Ureter (tissue), 1 donor: Measurements from ENCODE around the gene LANCL2. TPM values are rescaled to one million over a fixed set of nuclear protein-coding genes. Genes with fewer than 3 reads are reported as not detected.
"Not testable (repeated sequence)": the region's sequence is repeated elsewhere in the genome, so short reads cannot be mapped to it uniquely, and the experiment has no call there.

Source experiments
- DNase-seq: peaks from one replicate; pipeline ENCODE4 v3.0.0-alpha.2; 2020; ENCODE audit warnings: low spot score
- total RNA-seq: library from RNA; stranded (reverse); gene quantifications from one replicate; pipeline ENCODE4 v1.2.4, GENCODE V29; 2023
- donor health status: DM: yes; HTN: yes; CAD: no.

LANCL2 gene, protein sequence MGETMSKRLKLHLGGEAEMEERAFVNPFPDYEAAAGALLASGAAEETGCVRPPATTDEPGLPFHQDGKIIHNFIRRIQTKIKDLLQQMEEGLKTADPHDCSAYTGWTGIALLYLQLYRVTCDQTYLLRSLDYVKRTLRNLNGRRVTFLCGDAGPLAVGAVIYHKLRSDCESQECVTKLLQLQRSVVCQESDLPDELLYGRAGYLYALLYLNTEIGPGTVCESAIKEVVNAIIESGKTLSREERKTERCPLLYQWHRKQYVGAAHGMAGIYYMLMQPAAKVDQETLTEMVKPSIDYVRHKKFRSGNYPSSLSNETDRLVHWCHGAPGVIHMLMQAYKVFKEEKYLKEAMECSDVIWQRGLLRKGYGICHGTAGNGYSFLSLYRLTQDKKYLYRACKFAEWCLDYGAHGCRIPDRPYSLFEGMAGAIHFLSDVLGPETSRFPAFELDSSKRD
- 16.8 TPM for total RNA-seq

DNA sequence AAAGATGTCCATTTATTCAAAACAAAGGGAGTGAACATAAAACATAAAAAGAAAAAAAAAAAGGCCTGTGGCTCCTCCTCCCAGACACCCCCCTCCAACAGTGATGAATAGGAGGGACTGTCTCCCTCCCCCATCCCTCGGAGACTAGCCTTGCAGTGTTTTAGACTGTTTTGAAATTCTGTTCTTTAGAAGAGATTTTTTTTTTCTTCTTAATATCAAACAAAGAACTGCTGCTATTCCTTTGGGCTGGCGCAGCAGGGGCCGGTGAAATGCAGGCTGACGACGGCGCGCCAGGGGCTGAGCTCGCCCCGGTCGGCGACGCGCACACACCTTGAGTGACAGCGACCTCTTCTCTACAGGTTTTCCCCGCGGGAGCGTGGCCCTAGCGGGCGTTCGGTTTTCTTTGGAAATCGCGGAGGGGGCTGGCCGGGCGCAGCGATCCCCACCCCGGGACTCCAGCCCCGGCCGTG lies at the start of gene LANCL2:
Gene LANCL2 (plus strand): TSS at position 133 of the 470 bp plus-strand sequence. CDS start 689 bp downstream, outside the sequence.
- DNase-seq: no peak

DNA sequence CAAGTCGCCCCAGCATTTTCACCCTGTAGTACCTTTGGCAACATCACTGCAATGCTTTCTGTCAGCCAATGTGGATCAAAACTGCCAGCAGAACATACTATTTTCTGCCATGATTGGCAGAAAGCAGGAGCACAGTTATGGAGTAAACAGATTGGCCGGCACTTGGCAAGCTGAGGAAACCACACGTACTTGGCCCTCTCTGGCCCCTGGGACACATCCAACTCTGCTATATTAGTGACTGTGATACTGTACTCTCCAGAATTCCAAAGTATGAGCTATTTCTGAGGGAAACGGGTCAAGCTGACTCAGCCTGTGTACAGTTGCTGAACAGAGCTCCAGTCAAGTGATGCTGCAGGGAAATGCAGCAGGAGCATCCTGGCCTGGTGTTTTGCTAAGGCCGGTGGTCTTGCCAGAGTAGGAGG lies 39.8 kb upstream of the LANCL2 start:
- DNase-seq: no peak

DNA sequence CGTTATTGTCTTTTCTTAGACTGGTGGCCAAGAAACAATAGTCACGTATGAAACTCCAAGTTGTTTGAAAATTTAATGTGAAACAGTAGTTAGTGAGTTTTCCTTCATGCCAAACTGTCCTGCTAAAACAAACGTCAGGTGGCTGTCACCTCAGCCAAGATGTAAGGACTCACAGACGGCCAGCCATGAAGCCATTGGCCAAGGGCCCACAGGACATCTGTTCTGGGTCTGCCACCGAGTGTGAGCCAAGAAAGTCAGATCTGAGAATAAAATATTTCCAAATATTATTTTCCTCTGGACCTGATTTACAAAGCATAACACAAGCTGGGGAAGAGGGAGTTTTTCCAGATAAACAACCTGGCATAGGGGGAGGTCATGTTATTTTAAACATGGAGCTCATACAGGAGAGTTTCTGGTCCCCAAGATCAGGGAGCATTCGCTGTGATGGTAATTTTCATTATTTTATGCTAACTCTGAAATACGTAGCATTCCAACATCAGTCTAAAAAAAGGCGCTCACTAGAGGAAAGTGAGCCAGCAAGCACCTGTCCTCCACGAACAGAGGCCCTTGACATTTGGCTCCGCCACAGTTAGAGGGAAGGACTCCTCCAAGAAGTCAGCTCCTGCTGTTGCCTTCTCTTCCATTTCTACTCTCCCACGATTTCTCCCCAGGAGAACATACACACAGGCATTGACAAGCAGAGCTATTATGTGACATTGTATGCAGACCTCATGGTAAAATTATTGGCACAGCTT lies 38.9 kb upstream of the LANCL2 start:
- no peak for DNase-seq

DNA sequence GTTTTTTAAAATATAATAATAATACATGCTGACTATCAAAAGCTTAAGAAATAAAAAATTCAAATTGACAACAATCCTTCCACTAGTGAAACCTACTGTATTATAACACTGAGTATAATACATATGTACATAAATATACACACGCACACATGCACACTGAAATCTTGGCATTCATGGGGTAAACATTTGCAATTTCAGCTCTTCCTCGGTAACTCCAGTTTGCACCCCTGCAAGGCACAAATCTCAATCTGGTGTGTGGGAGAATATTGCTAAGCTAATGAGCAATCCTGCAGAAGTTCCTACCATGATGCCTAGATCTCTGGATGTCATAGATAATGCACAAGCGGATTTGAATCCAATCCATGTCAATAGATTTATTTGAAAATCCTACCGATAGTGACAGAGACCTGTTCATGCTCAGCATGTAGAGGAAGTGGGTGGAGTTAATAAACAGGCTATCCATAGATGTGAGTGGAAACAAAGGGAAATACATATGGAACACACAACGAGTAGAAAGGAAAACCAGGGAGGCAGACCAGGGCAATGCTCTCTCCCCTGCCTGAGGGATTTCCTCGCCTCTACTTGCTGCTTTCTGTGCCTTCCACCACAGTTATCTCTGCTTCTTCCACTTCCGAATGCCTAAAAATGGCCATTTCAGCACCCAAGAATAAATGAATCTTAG lies 38.1 kb upstream of the LANCL2 start:
- DNase-seq: no peak

DNA sequence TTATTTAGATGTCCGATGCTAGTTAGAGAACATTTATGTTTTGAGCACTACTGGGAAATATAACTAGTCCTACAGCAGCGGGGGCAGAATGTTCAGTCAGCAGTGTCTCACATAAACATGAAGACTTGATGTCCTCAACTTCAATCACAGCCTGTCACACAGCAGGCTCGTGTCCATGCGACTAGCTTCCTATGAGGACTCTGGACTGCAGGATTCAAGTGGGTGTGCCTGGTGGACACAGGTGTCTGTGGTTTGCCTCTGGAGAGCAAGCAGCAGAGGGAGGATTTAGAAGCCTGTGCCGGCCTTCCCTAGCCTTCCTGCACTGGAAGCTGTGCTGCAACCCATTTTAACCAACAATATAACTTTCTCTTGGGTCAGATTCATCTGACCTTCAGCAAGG lies 30.0 kb upstream of the LANCL2 start:
- DNase-seq: no peak

DNA sequence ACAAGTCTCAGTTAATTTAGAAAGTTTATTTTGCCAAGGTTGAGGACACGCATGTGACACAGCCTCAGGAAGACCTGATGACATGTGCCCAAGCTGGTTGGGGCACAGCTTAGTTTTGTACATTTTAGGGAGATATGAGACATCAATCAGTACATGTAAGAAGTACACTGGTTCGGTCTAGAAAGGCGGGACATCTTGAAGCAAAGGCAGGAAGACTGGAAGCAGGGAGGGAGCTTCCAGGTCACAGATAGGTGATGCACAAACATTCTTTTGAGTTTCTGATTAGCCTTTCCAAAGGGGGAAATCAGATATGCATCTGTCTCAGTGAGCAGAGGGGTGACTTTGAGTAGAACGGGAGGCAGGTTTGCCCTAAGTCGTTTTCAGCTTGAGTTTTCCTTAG lies 29.4 kb upstream of the LANCL2 start:
- DNase-seq: no peak

DNA sequence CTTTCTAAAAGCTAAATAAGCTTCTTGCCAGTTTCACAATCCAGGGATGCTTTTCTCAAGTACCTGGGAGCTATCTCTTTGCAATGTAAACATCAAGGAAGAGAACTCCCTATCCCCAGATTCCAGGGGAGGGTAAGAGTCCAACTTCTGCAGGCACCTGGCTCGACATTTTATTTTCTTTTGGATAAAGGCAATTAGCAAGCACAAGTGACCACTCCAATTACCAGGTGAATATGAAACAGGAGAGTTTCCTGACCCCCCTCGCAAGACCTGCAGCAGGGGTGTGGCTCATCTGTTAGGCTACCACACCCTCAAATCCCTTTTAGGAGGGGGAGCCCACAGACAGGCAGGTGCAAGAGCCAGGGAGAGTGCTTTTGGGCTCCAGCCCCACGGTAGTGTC lies 28.6 kb upstream of the LANCL2 start:
- no peak for DNase-seq

DNA sequence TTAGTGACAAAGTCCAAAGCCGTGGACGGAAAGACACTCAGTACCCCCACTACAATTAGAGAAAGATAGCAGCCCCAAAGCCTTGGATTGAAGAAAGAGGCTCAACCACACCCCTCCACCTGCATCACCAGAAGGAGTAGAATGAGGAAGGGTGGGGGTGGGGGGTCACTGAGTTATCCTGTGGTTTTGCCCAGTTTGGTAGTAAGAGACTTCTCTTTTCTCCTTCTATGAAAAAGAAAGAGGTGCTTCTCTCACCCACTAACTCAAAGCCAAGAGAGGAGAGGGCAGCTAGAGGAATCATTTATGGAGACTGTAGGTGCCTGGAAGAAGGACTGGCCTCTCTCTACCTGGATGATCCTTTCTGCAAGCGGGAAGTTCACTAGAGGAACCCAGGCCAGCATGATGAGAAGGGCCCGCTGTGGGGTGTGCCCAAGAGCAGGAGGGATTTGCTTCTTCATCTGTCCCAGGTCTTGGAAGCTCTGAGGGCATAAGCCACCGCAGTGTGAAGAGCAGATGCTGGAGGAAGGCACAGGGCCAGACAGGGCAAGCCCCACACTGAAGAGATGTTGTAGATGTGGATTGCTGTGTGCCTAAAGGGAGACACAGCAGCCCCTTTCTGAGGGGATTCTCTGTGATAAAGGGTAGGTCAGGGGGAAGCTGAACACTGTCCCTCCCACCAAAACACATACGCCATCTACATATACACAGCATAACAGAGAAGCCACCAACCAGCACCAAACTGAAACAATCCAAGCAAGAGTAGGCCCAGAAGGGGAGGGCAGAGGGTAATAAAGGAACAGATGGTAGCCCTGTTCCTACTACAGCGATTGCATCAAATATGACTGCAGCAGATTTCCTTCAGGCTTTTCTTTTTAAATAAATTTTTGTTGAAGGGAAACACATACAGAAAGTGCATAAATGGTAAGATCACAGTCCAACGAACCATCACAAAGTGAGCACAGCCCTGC lies 25.8 kb upstream of the LANCL2 start:
- no peak for DNase-seq

DNA sequence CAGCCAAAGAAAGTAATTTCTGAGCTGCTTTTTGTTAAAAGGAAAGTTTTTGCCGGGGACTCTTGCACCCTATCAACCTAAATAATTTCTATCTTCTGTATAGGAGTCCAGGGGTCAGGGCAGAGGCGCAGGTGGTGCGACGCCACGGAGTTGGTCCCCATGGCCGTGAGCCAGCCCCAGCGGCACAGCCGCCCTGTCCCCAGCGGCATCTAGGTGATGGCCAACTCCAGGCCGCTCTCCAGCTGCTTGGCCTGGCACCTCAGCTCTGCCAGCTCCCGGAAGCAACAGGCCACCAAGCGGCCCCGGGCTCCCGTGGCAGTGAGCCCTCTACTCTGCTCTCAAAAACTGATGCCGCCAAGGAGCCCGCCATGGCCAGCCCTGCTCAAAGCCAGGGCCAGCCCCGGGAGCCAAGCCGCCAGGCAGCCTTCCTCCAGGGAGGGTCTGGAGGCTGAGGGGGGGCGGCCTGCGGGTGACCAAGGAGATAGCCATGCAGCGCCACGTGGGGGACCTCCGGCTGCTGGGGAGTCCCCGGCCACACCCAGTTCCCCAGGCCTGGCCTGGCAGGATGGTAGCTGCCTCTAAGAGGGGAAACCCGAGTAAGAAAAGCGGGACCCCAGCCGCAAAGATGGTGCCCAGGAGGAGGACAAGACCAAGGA lies 22.8 kb upstream of the LANCL2 start:
- DNase-seq: no peak

DNA sequence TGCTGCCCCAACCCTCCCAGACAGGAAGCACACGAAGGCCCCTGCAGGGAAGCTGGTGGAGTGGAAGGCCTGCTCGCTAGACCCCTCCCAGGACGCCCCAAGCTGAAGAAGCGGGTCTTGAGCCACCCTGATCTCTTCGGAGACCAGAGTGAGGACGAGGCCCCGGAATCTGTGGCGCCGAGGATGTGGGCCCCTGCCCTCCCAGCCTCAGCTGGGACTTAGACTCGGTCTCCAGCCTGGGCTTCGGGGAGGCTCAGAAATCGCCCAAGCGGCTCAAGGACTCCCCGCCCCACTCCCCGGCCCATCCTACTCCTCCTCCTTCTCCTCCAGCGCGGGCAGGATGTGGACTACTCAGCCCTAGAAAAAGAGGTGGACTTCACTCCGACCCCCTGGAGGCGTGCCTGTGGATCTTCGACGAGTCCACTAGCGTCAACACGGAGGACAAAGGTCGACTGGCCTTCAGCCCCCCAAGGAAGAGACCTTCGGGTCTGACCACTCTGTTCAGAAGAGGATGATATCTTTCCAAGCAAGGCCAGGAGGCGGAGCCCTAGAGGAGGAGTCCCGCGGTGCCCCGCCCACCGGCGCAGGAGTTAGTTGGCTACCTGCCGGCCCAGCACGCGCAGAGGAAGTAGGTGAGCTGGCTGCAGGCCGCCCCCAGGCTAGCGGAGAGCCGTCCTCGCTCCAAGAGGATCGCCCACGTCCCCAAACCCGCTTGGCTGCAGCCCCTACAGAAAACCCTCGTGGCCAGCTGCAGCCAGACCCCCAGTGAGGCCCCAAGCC lies 21.9 kb upstream of the LANCL2 start:
- no peak for DNase-seq

DNA sequence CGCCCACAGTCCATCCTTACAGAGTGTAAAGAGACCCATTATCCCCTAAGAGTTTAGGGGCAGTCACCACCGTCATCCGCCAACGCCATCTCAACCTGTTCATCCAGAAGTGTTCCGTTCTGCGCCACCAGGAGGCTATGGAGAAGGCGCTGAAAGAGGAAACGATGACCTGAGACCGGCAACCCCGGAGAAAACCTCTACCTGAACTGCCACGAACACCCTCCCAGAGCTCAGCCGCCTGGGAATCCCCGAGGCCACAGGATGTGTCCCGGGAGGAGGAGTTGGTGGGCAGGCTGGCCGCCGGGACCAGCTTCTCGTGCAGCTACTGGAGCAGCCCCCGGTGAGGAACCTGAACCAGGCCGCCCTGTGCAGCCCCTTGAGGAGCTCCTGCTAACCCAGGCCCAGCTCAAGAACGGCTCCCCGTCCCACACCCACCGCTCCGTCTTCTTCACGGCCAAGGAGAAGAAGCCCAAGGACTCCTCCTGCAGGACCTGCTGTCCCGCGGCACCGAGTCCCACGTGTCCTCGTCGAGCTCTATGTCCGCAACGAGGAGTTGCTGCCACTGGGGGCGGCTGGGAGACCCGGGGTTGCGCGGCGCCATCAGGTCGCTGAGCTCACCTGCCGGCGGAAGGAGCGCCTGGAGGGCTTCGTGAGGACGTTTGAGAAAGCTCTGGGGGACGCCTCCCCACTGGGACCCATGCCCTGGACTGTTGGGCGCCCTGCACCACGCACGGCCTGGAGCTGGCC lies 21.1 kb upstream of the LANCL2 start:
- DNase-seq: no peak

DNA sequence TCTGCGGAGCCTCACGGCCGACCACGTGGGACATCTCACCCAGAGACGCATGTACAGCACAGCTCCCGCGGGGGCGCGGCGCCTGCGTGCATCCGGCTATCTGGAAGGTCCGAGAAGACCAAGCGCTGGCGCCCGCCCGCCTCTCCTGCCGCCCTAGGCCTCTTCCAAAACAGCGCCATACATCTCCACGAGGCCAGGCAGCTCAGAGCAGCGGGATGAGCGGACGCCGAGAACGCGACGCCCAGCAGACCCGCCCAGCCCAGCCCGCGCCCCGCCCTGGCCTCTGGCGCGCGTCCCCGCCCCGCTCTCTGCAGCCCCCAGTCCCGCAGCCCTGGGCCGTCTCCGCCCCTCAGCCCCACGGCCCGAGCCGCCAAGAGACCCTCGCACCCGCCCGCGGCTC lies 20.3 kb upstream of the LANCL2 start:
- DNase-seq: no peak

DNA sequence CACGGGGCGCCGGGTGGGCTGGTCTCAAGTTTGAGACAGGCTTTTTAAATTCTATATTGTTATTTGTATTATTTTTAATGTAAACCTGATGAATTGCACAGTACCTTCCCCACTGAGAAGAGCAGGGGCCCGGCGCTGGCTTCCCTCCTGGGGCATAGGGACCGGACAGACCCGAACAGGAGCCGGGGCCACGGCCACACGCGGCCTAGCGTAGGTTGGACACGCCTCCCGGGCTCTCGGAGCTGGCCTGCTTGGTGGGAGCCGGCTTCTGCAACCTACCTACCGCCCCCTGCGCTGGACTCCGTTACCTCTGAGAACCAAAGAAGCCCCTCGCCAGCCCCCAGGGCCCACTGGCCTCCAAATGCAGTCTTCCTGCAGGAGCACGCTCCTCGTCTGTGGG lies 19.8 kb upstream of the LANCL2 start:
- no peak for DNase-seq

DNA sequence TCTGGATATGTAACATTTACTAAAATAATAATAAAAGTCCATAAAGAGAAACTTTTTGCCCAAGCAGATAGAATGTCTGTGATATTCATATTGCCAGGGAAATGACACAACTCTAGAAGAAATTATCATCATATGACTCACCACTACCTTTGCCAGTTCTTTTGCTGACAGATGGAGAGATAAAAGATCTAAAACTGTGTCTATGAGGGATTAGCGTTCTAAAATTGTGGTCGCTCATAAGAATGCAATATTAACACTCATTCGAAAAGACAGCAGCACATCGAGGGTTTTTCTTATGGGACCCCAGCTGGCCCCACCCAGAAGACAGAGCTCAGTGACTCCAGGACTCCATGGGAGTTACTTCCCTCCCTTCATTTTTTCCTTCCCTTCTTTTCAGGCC lies 16.6 kb upstream of the LANCL2 start:
- DNase-seq: no peak

DNA sequence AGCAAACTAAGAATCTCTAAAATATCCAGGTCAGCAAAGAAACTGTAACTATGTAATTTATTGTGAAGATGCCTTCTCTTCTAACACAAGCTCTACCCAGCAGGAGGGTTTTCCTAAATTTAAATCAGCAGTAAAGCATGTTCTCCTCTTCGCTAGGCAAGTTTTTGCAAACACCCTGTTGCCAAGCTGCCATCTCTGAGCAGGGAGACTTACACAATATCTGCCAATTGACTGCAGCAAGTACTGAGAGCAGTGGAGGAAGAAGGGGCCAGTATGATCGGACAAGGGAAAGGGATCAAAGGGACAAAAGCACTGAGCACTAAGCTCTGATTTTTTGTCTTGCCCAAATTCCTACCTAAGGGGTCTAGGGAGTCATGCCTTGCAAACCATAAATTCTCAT lies 16.0 kb upstream of the LANCL2 start:
- DNase-seq: no peak

DNA sequence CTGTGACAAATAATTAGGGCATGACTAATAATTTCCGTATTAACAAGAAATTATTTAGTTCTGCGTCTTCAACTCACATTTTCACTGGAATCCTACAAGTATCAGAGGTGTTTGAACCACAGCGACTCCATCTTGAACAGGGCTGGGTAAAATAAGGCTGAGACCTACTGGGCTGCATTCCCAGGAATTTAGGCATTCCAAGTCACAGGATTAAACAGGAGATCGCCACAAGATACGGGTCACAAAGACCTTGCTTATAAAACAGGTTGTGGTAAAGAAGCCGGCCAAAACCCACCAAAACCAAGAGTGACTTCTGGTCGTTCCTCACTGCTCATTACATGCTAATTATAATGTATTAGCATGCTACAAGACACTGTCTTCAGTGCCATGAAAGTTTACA lies 14.9 kb upstream of the LANCL2 start:
- DNase-seq: no peak

DNA sequence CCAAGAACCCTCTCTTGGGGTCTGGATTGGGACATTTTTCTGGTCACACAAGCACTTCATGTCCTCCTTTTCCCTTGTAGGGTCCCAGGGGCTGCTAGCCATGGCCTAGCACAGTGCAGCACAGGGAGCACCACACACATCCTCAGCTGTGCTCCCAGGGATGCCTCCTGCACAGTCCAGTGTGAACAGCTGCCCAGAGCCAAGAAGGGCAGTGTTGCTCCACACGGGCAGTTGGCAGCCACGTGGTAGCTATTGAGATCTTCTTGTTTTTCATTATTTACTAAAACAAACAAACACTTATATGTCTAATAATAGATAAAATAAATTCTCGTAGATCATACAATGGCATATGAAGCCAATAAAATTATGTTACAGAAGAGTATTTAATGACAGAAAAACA lies 13.9 kb upstream of the LANCL2 start:
- no peak for DNase-seq

DNA sequence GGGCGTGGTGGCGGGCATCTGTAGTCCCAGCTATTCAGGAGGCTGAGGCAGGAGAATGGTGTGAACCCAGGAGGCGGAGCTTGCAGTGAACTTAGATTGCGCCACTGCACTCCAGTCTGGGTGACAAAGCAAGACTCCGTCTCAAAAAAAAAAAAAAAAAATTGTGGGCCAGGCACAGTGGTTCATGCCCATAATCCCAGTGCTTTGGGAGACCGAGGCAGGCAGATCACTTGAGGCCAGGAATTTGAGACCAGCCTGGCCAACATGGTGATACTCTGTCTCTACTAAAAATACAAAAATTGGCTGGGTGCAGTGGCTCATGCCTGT lies 12.2 kb upstream of the LANCL2 start:
- not testable (repeated sequence) for DNase-seq

DNA sequence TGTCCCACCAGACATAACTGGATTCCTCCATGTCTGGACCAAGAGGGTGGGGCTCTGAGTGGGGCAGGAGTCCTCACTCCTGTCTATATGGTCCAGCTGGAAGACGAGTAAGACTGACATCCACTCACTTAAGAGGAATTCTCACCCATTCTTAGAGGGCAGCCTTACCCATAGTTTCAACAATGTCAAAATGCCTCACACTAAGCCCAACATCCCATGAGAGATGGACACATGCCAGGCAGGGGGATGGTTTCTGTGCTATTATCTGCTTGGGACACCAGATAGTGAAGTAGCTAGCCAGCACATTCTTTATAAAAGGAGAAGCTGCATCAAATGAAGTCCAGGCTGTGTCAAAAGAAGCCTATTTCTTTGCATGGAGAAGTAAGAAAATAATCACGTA lies 4.7 kb upstream of the LANCL2 start:
- DNase-seq: no peak
